IPS-NIHi11 (cell line): ENCODE data around the gene MAPK12.
"Not testable (repeated sequence)": the region's sequence is repeated elsewhere in the genome, so short reads cannot be mapped to it uniquely, and the experiment has no call there.

Experiments used
- DNase-seq: peaks from one replicate; pipeline ENCODE4 v3.0.0; 2012; ENCODE audit warnings: mixed read lengths, low spot score

MAPK12 gene

GRCh38 chr22:50216055-50216683, 45.3 kb downstream of the MAPK12 start:
- no peak for DNase-seq

- DNase-seq = no peak
These were observed 46.0 kb downstream of the MAPK12 start for GRCh38 chr22:50215297-50216054.

GRCh38 chr22:50213263-50213662, 48.2 kb downstream of the MAPK12 start:
- no peak for DNase-seq

- DNase-seq = no peak
These were observed 50.3 kb downstream of the MAPK12 start for GRCh38 chr22:50211147-50211546.

- DNase-seq = no peak
These were observed 50.9 kb downstream of the MAPK12 start for GRCh38 chr22:50210378-50211139.

- peak; percentile 82 for DNase-seq
These were observed 51.6 kb downstream of the MAPK12 start for GRCh38 chr22:50209893-50210292.

- DNase-seq = no peak
These were observed 52.3 kb downstream of the MAPK12 start for GRCh38 chr22:50208939-50209892.

- DNase-seq = no peak
These were observed 53.0 kb downstream of the MAPK12 start for GRCh38 chr22:50208430-50208938.

GRCh38 chr22:50207383-50208140, 53.9 kb downstream of the MAPK12 start:
- no peak for DNase-seq

- DNase-seq = peak; percentile 87
These were observed 54.9 kb downstream of the MAPK12 start for GRCh38 chr22:50206599-50206998.

- no peak for DNase-seq
These were observed 55.5 kb downstream of the MAPK12 start for GRCh38 chr22:50205781-50206569.

GRCh38 chr22:50204998-50205397, 56.5 kb downstream of the MAPK12 start:
- DNase-seq = not testable (repeated sequence)

GRCh38 chr22:50204571-50204970, 56.9 kb downstream of the MAPK12 start:
- no peak for DNase-seq

- no peak for DNase-seq
These were observed 58.2 kb downstream of the MAPK12 start for GRCh38 chr22:50203288-50203687.
